GM19043 (cell line): Measurements from ENCODE around the gene FMO2.
"Not testable (repeated sequence)": the region's sequence is repeated elsewhere in the genome, so short reads cannot be mapped to it uniquely, and the experiment has no call there.

Source experiments
- ATAC-seq: cut with Tn5 transposase; IDR thresholded peaks from one replicate; pipeline ENCODE4 v1.9.1; 2021; ENCODE audit warnings: low read depth; ENCODE audit not compliant: unreplicated experiment

FMO2 gene

DNA sequence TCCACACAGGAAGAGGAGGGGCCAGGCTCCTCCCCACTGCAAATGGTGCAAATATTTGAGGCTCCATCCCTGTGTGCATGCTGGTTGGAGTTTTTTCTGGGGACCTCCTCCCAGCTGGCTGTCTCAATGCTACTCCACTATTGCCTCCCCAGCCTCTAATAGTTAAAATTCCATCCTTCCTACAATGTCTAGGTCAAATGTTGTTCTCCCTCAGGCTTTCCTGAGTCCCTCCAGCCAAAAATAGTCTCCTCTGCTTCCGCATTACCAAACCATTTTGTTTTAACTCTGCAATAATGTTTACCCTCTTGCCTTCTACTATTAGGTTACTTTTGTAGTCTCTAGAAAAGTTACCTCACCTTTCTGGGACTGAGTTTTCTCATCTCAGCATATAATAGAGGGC is 33.6 kb downstream of the FMO2 start:
- ATAC-seq = no peak

DNA sequence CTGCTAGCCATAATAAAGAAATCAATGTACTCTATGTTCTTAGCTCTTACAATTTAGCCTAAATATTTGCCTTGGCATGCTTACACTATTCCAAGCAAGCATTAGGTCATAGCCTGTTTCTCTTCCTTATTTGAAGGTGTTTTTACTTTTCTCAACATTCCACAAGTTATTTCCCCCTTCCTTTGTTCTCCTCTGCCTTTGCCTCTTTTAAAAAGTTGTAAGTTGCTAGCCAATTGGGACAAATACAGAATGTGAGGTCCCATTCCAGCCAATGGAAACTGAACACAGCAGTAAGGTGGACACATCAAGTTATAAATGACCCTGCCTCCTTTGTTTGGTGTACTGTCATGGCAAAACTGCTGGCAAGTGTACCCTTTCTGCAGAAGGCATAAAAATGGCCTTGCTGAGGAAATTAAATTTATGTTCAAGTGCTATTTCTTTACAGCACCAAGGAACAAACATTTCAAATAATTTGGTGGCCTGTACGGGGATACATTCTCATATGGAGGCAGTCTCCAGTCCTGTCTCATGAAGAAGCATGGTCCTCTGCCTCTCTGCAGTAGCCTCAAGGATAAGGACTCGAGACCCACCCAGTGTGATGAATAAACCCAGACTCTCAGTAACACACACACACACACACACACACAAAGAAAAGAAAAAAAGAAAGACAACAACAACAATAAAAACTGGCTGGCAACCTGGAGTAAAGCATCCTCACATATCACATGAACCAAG is 34.4 kb downstream of the FMO2 start:
- no peak for ATAC-seq

DNA sequence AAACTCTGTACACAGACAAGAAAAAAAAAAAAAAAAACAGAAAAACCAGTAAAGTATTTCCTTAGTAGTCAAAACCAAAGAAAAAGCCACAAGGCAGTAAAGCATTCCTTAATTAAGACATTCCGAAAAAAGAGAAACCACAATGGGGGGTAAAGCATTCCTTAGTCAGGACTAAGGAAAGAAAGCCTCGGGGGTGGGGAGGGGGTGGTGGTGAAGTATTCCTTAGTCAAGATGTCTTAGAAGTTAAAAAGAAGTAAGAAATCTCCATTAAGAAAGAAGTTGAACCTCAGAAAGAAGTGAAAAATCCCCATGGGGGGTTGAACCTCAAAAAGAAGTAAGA is 35.0 kb downstream of the FMO2 start:
- ATAC-seq = no peak

DNA sequence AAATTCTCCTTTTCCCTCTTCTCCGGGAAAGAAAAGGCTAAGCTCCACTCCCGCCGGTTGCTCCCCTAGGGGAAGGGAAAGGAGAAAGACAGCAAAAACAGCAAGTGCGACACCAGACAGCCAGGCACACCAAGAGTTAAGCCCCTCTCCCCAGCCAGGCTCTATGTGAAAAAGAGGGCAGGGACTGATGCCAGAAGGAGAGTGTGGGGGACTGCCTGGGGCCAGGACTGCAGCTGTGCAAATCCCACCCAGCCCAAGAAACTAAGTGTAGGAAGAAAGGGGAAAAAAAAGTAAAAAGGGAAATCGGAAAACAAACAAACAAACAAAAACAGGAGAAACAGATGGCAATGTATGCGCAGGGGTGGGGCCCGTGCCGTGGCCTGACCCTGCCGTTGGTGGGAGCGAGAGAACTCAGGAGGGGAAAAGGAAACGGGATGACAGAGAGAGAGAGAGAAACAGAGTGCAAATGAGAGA is 35.5 kb downstream of the FMO2 start:
- no peak for ATAC-seq

DNA sequence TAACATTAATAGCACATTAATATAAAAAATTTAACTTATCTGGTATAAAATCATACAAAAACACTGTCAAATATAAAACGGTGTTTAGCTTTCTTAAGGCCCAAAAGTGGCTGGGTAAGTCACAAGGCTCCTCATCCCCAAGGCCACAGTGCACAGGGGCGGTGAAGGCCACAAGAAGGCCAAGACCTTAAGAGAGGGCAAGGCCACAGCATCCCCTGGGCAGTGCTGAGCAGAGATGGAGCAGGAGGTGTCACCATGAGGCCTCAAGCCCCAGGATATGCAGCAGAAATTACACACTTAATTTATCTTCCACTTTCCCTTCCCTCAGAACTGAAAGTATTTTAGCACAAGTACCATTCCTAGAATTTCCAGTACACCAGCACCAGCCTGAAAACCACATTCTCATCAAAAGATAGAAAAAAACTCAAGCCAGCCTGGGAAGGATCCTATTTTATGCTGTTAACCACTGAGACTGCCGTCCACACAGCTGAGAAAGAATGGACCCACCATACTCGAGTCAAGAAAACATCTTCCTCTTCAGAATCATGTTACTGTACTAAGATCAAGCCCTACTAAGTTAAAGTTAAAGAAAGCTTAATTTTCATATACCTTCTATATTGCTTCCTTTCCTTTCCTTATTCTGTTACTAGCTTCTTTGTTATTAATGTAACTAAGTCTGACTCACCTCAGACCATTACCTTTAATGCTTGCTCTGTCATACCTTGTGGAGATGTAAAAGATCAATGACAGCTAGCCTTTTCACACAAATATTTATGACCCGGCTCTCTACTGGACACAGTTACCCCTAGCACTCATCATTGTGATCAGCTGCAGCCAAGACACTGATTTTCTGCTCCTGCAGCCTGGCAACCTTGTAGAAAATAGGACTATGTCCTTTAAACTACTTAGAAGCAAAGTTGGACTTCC is 36.8 kb downstream of the FMO2 start:
- ATAC-seq = no peak

DNA sequence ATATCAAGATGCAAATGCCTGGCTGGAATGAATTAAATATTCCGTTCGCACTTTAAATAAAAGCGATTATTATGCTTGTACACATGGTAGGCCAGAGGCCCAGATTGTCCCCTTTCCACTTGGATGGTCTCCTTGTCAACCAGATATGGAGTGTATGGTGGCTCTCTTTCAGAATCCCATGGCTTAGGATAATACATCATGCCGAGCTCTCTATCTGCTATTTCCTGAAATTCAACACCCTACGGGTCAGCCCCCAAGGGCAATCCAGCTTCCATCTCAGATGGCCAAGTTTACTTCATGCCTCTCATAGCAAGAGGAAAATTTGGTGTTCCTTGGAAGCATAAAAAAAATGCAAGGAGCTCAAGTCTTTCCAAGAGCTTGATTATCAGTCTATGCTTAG is 37.8 kb downstream of the FMO2 start:
- no peak for ATAC-seq

DNA sequence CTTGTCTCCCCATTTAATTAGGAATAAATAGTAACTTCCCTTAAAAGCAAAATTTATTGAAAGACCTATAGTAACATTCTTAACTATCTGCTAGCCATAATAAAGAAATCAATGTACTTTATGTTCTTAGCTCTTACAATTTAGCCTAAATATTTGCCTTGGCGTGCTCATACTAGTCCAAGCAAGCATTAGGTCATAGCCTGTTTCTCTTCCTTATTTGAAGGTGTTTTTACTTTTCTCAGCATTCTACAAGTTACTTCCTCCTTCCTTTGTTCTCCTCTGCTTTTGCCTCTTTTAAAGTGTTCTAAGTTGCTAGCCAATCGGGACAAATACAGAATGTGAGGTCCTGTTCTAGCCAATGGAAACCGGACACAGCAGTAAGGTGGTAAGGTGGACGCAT is 39.2 kb downstream of the FMO2 start:
- not testable (repeated sequence) for ATAC-seq

DNA sequence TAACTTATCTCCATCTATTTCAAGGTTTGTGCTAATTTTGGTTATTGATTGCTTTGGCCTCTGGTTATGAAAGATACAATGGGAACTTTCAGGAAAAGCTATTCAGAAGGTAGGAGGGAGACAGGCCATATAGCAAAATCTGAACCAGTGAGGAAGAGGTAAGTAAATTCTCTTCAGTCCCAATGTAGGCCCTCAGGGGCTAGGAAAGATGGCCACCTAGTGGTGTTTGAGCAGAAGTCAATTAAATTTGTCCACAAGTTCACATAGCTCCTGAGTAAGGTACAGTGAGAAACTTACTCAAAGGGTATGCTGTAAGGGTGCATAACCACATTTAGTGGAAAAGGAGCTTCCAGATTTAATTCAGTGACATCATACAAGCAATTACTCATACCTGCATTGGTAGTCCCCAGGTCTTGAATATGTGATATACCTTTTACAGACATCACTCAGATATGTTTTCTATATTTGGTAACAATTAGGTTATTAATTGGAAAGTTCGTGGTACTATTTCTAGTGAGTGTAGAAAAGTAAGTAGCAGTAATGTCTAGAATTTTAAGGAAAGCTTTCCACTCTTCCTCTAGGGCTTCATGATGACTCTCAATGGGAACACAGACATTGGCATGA is 41.8 kb downstream of the FMO2 start:
- peak; percentile 88 for ATAC-seq

DNA sequence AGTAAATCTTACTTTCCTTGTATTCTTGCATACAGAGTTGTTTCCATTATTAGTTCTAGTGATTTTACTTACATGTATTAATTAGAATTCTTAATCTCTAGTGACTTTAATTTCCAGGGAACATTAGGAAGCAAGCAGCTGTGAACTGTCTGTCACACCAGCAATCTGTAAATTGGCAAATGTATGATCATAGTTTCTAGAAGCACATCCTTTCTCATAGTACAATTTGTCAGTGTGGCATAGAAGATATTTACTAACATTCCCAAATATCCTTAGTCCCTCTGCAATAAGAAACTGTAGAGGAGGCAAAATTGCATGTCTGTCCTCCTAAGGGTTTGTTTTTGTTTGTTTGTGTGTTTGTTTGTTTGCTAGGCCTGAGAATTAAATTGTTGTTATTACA is 46.2 kb downstream of the FMO2 start:
- ATAC-seq = no peak

DNA sequence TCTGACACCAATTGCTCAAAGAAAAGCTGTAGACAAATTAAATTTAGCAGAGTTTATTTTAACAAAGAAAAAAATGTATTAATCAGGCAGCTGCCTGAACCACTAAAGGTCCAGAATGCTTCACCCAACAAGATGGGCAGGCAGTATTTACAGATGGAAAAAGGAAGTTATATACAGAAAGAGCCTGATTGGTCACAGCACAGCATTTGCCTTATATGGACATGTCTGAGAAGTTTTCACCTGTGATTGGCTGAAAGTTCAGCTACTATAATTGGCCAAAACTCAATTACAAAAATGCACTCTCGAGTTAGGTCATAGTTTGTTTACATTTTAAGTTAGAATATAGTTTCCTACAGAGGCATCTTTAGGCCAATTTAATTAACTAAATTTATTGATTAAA is 48.1 kb downstream of the FMO2 start:
- no peak for ATAC-seq

DNA sequence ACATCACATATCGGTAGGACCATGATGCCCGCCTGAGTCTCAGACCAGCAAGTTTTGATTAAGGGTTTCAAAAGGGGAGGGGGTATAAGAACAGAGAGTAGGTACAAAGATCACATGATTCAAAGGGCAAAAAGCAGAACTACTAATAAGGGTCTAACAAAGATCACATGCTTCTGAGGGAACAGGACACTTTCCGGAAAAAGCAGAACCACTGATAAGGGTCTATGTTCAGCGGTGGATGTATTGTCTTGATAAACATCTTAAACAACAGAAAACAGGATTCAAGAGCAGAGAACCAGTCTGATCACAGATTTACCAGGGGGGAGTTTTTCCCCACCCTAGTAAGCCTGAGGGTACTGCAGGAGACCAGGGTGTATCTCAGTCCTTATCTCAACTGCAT is 51.1 kb downstream of the FMO2 start:
- ATAC-seq = not testable (repeated sequence)

DNA sequence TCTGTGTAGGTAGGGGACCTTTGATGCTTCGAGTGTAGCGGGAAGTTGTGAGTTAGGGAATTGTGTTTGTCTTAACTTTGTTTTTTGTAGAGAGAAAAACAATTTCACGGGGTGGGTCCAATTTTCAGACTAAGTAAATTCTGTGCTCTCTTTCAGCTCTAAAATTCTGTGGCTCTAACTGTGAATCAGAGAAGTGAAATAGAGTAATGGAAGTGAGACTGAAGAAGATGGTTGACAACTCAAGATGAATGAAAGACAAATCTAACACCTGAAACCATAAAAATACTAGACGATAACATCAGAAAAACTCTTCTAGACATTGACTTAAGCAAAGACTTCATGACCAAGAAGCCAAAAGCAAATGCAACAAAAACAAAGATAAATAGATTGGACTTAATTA is 58.8 kb downstream of the FMO2 start:
- ATAC-seq = no peak

DNA sequence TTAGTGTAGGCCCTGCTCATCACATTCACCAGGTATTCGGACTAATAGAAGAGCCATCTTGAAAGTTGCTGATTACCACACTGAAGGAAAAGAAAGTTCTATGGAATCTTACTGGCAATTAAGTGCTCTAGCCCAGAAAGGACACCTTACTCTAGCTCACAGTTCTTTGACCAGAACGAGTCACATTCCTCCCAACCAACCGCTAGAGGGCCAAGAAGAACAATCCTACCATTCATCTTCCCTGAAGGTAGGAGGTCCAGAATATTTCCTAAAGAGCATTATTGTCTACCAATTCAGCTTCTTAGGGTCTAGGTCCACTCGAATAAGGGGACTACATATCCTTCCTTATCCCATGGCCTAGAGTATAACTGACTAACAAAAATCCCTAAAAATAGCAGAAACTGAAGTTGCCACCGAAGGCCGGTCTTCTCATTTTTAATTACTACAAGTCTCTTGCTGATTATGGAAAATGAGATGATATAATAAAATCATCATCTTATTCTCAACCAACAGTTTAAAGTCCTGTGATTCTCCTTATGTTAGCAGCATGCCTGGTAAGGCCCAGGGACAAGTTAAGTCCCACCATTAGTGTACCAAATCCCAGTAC is 60.5 kb downstream of the FMO2 start:
- peak; percentile 72 for ATAC-seq

DNA sequence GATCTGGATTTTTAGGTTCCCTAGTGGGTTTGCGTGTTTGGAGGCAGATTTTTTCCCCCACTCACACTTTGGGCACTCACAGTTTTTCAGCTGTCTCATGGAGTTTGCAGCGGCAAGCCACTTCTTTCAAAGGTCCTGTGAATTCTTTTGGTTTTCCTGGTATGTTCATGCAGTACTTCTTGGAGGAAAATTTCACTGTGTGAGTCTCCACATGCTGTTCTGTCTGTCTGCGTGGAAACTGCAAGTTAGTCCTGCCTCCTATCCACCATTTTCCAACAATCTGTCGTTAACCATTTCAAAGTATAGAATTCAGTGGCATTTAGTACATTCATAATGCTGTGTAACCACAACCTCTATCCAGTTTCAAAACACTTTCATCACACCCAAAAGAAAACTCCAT is 62.4 kb downstream of the FMO2 start:
- no peak for ATAC-seq

DNA sequence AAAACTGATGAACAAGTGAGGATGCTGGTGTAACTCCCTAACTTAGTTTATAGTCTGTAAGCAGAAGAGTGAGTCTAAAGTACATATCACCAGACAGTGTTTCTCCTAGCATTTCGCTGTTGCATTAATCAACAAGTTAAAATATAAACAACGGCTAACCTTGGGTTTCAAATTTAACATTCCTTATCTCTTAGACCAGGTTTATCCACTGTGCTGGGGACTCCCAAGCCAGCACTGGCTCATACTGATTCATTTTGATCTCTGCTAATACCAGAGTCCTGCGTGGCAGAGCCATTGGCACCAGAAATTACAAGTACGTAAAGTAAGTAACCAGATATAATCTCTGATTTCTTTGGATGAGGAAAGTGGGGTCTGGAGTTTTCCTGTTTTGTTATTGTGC is 63.2 kb downstream of the FMO2 start, which contains the start of gene FMO1:
FMO1 (plus strand) TSS at position 193 of the 400 bp plus-strand sequence. CDS start 9,594 bp downstream, outside the sequence.
- no peak for ATAC-seq

DNA sequence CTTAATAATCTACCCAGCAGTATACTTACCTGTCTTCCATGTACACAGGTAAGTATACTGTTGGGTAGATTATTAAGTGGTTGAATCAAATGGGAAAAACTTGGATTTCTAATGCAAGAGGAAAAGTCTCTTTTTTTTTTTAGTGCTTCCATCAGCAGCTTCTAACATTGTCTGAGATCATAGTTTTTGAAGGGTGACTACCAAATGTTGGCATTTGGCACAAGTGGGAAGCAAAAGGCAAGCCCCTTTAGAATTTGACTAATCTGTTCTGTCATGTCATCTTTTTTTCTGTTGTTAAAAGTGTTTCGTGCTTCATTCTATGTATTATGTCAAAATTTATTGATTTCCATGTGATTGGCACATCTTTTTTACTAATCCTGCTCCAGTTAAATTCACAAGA is 63.7 kb downstream of the FMO2 start:
- no peak for ATAC-seq

DNA sequence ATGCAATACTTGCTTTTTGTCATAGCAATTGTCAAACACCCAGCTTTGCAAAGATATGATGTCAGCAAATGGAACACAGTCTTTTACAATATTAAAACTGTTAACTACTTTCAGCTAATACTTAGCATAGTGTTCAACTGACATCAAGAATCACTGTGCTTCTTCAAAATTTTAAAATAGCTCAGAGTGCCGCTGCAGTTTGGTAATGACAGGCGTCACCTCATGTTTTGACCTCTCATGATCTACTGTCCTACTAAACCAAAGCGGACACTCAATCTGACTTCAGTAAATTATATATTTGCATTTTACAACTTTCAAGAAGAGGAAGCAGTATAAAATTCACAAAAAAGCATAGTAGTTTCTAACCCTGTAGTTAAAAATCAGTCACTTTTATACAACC is 65.2 kb downstream of the FMO2 start:
- no peak for ATAC-seq

DNA sequence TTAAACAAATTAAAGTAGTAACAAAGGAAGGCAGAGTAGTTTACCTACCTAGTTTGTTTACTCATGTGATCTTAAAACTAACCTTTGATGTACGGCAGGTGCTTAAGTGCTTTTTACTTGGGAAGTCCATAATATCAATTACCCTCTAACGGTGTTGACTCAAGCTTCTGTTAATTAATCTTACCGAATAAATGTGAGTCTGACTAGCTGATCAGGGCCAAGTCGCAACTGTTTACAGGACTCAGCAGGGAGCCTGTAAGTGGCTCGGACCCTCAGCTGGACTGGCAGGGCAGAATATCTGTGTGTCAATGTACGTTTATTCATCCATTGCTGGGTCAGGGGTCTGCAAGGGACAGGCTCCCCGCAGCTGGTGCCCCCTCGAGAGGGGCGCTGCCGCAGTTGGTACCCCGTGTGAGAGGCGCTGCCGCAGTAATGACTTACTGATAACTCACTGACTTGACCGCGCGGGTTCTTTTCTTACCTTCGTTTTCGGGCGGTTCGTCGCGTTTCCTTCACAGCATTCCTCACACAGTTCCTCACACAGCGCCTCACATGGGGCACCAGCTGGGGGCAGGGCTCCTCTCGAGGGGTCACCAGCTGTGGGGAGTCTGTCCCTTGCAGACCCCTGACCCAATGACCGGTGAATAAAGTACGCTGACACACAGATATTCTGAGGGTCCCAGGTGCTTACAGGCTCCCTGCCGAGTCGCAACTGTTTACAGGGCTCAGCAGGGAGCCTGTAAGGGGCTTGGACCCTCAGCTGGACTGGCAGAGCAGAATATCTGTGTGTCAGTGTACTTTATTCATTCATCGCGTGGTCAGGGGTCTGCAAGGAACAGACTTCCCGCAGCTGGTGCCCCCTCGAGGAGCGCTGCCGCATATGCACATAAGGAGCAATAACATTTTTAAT is 66.2 kb downstream of the FMO2 start:
- ATAC-seq = peak; percentile 45

DNA sequence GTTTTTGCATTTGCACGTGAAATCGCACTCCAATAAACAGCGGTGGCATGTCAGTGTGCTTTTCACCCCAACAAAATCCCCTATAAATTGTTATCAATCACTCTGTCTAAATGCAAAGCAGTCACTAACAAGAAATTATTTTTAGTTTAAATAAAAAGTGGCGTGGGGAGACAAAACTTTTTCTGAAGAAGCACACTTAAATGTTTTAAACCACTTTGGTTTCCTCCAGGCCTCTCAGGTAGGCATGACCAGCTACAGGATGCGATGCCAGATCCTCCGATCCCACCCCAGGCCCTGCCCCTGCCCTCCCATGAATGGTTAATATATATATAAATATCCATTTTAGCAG is 66.8 kb downstream of the FMO2 start:
- no peak for ATAC-seq

DNA sequence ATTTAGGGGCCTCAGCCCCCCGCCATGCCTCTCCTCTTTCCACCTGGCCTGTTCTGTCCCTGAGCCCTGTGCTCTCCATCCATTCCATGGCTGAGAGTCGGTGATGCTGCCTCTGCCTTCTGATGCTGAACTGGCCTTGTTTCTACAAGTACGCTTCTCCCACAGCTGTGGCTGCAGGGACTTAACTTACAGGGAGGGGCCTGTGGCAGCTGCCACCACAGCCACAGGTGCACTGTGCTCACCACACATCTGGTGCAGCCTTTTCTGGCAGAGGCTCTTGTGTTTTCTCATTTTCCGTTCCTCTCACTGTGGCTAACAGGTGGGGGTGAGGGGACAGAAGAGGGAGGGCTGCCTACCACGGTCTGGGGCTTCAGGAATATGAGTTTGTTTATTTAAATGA is 67.4 kb downstream of the FMO2 start:
- peak; percentile 93 for ATAC-seq
